Activated CD4-positive, alpha-beta T cell treated with anti-CD3 and anti-CD28 coated beads, Interleukin-10, Interleukin-2, amounts not matched to agents 100 ng/mL and 50 ng/mL, durations not matched to agents 16 hours and 8 hours (primary cell): ENCODE data around the gene CADPS.

Experiments
- DNase-seq: peaks from one replicate; pipeline ENCODE4 v3.0.0-alpha.2; 2020

CADPS gene

DNA sequence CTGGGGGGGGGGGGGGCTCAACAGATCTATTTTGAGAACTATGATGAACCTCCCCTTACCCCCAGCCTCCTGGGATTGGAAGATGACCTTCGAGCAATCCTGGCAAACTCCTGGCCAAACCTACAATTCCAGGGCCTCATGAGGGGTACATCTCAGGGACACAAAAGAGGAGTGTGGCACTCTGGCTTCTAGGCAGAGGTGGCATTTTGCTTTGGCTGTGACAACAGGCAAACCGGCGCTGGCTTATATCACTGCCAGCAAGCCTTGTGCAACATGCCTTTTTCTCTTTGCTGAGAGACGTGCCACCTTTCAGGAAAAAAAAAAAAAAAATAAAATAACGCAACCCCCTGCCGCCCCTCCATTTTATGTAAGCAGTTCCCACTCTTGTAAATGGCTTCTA lies 470.1 kb downstream of the CADPS start:
- DNase-seq: no peak

DNA sequence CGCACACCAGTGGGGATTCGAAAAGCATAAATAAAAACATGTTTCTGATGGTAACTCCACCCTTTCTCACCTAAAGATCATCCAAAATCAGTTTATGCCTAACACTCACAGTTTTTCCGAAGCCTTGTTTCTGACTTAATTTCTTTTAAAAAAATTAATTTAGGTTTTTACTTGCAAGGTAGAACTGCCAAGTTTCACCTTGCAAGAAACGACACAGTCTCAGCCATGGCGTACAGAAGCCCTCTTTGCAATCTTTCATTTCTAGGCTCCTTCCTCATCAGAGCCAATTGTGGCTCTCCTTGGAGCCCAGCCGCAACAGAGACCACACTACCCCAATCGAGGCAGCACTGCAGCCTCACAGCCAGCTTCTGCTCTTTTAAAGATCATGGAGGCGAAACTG lies 470.9 kb downstream of the CADPS start:
- no peak for DNase-seq

DNA sequence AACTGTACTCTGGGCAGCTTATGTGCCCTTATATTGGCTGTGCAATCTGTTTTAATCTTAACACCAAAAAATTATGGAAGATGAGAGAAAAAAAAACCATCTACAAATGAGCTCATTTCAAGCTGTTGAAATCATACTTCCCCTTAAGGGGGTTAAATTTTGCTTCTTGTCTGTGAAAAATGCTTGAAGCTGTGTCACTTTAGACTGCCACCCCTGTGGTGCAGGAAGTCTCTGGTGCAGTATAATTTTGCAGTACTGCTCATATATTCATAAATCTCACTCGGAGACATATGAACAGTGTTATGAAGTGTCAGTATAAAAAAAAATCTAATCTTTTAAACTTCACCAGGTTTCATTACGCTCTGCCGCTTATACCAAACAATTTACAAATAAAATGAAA lies 471.5 kb downstream of the CADPS start:
- no peak for DNase-seq

GRCh38 chr3:62392626-62393292 lies 482.5 kb downstream of the CADPS start:
- DNase-seq: no peak

DNA sequence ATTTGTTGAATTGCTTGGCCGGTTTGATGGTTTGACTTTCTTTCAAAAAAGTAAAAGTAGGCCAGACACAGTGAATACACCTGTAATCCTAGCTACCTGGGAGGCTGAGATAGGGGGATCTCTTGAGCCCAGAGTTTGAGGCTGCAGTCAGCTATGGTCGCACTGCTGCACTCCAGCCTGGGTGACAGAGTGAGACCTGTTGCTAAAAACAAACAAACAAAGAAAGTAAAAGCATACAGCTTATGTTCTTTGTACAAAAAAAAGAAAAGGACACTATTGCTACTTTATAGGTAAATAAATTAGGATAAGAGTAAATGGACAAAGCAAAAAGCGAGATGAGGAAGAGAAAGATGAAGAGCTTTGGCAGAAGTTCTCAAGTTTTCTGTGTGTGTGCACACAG lies 488.0 kb downstream of the CADPS start:
- no peak for DNase-seq

- no peak for DNase-seq
Observed at GRCh38 chr3:62379321-62379798, 495.9 kb downstream of the CADPS start.

DNA sequence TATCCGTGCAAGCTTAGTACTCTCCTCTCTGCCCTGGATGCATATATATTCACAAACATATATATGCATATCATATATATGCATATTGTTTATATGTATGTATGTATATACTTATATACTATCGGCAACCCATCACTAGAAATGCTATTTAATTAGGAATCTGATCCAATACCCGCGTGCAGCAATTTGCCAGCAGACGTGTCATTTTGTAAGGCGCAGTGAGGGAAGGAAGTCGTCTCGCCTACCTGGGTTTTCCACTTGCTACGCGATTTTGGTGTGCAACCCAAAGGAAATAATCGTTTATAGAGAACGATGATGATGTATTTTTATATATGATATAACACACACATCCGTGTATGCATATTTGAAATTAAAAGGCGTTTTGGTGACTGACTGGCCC lies 496.3 kb downstream of the CADPS start:
- no peak for DNase-seq

DNA sequence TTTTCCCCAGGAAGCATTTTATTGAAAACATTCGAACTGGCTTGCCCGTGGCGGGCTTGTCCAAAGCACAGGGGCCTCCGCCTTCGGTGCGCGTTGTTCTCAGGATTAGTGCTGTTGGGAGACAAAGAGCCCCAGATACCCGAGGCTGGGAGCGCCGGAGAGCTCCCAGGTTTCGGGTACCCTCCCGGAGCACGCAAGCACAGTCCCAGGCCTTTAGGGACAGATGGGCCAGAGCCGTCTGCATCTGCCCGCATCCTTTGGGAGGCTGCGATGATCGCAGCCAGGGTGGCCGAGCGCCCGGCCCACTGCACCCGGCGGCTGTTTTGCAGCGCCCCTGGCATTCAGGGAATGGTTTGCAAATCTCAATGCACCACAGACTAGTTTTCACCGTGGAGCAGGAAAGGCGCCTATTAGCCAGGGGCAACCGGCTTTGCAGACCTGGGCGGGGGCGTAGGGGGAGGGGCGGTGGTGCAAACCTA lies 496.9 kb downstream of the CADPS start:
- DNase-seq: no peak

DNA sequence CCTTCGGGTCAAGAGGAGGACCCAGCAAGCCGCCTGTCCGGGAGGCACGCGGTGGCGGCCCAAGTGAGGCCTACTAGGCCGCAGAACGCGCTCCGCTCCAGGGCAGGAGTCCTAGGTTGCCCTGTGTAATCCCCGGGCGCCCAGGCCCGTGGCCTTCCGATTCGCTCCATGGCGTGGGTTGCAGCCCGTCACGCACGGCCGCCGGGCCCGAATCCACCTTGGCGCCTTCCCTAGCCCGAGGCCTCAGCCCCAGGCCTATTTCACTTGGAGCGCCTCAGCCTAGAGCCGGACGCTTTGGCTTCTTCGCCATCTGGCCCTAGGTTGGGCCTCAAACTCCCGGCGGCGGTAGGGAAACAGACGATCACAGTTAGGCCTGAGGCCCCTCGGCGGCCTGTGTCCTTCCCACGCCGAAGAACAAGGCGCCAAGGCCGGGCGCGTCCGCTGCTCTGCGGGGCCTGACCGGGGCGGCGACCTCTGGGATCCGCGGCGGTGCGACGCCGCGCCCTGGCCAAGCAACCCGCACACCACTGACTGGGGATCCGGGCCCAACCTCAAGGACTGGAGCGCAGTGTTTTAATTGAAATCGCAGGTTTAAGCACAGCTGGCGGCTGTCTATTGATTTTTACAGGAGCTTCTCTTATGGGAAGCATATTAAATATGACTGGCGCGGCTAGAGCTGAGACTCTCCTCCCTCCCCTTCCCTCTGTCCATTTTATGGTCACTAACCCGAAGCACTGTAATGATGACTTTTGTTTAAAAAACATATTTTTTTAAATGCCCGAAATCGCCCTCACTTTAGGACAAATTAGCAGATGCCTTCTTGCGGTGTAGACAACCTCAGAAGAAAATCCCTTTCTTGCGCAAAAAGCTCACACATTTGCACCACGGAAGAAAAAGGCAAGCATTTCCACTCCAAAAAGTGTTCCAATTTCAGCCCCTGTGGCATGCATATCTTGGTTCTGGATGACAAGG lies 498.0 kb downstream of the CADPS start:
- DNase-seq: no peak

DNA sequence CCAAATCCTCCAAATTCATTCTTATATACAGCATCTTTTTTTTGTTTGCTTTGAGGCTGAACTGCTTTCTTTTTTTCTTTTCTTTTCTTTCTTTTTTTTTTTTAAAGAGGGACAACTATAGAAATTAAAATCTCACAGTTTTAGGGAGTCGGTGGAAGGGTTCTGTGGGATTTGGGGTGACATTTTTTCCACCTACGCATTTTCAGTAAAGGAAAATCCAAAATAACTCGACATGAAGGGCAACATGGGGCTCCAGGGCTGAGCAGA lies 498.8 kb downstream of the CADPS start:
- DNase-seq: no peak

DNA sequence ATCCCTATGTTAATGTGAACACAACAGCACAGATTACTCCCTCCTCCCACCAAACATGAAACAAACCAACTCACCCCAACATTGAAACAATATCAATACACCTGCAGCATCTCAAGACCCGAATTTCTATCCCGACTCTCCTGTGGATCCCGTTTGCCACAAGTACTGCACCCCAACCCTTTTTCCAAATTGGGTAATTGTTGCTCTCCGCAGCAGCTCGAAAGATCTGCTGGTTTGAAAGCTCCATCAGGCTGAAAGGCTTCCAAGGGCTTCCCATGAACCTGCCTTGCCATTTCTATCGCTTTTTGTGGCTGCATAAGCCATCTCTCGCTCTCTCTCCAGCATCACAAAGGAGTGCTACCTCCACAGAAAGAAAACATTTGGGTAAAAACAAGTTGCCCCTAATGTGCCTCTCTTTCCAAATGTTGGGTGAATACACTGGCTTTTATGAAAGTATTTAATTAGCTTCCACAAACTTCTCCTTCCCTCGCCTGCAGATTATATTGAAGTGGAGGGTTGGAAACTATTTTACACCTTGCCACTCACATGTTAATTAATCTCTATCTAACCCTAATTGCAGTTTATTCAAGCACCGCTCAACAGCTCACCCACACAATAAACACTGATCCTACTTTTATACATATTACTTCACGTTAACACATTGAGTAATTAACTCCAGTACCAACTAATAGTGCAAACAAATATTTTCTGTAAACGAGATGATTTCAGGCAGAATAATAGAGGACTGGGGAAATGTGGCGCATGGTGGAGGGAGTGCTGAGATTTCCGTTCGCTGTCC lies 499.4 kb downstream of the CADPS start:
- no peak for DNase-seq

- DNase-seq: no peak
Observed at GRCh38 chr3:62374341-62375218, 500.6 kb downstream of the CADPS start.

- no peak for DNase-seq
Observed at GRCh38 chr3:62373714-62374333, 501.4 kb downstream of the CADPS start.

DNA sequence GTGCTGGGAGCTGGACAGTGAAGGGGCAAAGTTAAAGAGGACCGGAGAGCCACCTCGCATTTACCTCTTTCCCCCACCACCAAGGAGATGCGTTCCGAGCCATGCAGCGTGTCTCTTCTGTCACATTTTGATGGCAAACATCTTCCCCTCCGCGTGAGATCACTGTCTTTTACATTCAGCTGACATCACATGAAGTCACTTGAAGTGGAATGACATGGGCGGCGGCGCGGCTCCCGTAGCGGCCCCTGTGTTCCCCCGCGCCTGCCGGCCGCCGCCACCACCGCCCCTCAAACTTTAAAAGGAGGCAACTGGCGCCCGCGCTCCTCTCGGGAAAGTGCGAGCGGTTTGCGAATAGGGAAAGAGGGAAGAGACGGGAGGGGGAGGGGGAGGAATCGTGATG lies 502.0 kb downstream of the CADPS start, which contains the start of gene FEZF2:
Gene FEZF2, minus strand, starts transcription at position 336 of the 400 bp plus-strand sequence. CDS start 682 bp downstream, outside the sequence.
- no peak for DNase-seq

GRCh38 chr3:62372621-62373041 lies 502.6 kb downstream of the CADPS start:
- no peak for DNase-seq

- no peak for DNase-seq
Observed at GRCh38 chr3:62371720-62372591, 503.3 kb downstream of the CADPS start.

DNA sequence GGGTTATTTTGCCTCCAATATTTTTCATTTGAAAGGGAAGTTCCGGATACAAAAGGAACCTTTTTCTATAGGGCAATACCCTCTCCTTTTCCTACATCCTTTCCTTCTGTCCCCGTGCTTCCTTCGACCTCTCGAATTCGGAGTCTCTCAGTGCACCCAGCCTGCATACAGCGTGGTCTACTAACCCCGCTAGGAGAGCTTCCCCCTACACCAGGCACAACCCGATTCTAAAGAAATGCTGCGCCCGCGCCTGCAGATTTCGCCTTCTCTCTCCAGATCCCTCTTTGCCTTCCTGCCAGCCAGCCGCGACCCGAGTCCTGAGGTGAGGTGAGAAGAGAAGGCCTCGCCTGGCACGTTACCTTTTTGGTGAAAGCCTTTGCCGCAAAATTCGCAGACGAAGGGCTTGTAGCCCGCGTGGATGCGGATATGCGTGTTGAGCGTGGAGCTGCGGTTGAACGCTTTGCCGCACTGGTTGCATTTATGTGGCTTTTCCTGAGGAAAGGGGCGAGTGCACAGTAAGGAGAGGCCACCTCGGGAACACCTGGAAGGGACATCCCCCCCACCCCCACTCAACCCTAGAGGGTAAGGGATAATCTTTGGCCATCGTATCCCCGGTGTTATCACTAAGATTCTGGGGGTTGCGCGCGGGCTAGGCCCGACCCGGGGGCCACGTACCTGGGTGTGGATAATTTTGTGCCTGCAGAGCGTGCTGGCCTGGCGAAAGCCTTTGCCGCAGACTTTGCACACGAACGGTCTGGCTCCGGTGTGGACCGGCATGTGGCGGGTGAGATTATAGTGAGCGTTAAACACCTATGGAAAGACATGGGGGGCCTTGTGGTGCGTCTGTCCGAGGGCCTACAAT lies 504.1 kb downstream of the CADPS start:
- no peak for DNase-seq

DNA sequence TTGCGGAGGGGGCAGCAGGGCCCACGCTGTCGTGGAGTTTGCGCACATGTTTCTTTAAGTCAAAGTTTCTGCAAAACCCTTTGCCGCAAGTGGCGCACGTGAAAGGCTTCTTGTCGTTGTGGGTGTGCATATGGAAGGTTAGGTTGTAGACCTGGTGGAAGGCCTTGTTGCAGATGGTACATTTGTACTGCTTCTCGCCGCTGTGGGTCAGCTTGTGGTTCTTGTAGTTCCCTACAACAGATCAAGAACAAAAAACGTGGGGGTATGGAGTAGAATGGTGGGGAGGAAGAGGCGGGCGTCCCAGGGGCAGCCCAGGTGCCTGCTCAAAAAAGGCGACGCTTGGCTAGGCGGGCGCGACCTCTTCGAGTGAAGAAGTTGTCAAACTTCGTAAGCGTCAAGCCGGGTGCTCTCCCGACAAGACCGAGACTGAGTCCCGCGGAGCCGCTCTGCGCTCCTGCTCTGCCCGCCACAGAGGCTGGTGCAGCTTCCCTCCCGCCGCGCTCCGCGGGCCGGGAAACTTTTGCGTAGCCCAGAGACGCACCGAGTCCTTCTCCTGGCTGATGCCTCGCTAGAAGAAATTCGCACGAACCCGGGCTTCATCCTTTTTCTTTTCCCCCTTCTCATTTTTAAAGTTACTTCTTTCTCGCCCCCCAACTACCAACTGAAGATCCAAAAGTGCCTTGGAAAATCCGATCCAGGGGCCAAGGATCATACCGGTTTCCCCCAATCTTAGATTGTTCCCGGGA lies 504.9 kb downstream of the CADPS start:
- no peak for DNase-seq

GRCh38 chr3:62369476-62369743 lies 505.8 kb downstream of the CADPS start:
- DNase-seq: no peak
